Psoas muscle (tissue), 8 donors: ENCODE data around the gene UTY. TPM values are rescaled to one million over a fixed set of nuclear protein-coding genes. Genes with fewer than 3 reads are reported as not detected.

ENCODE experiments used
- ATAC-seq, 4 donors: fragments of 200-7000 bp; cut with Tn5 transposase; one replicate each; pipeline ENCODE4 v1.9.1; 2020; ENCODE audit warnings: moderate library complexity in 3 of 4, mild to moderate bottlenecking in 2 of 4
- DNase-seq, 2 donors: peaks; one replicate each; pipeline ENCODE4 v3.0.0-alpha.2; 2020
- H3K27ac ChIP-seq: fragments of 200-600 bp; one replicate; pipeline ENCODE4 v1.8.0; 2022
- H3K27me3 ChIP-seq, 3 donors: fragments of 200-600 bp in 1 of 3; one replicate each; pipeline versions ENCODE4 v1.6.1 to v1.8.0; 2013 to 2022; ENCODE audit warnings: low read length in 2 of 3, mild to moderate bottlenecking in 2 of 3, moderate library complexity in 1 of 3; ENCODE audit not compliant: insufficient read depth in 3 of 3
- H3K36me3 ChIP-seq, 2 donors: fragments of 200-600 bp in 1 of 2; one replicate each; pipeline versions ENCODE4 v1.6.1 to v1.8.0; 2013 to 2022; ENCODE audit warnings: low read depth in 1 of 2, mild to moderate bottlenecking in 1 of 2, moderate library complexity in 1 of 2; ENCODE audit not compliant: insufficient read depth in 1 of 2
- H3K4me1 ChIP-seq: fragments of 200-600 bp; one replicate; pipeline ENCODE4 v1.8.0; 2022
- H3K4me3 ChIP-seq: fragments of 200-600 bp; one replicate; pipeline ENCODE4 v1.8.0; 2022; ENCODE audit warnings: mild to moderate bottlenecking
- H3K9me3 ChIP-seq: fragments of 200-600 bp; one replicate; pipeline ENCODE4 v1.8.0; 2022
- CTCF ChIP-seq: fragments of 200-600 bp; IDR thresholded peaks from one replicate; pipeline ENCODE4 v1.8.0; 2022; ENCODE audit warnings: antibody characterized with exemption
- WGBS, 3 donors: extraction: QIAGEN DNeasy Blood & Tissue Kit; methylation state at CpG; one replicate each; pipeline versions ENCODE4 v1.1.6 to v1.1.7; 2013; 5-methylcytosine and 5-hydroxymethylcytosine counted together
- intact Hi-C, 2 donors: fragments of 100-400 bp; cut with DNase I; formaldehyde crosslinking; loops; one replicate each; pipeline versions ENCODE4 v1.11.0 to v1.14.2; 2022
- polyA plus RNA-seq, 3 donors: library from polyadenylated mRNA; stranded (reverse); fragments of 200-250 nt; gene quantifications; one replicate each; pipeline ENCODE4 v1.2.3, GENCODE V29; 2013
- total RNA-seq, 4 donors: library from RNA; stranded (reverse); fragmentation: NEBNext Ultra II Directional in 2 of 4; extraction: Animal tissue kit (Norgen Biotek cat#: 25700) in 2 of 4; gene quantifications; one replicate each; pipeline versions ENCODE4 v1.2.1 to v1.2.4, GENCODE V29; 2021 to 2023
- donor health status: healthy with polysubstance abuse.
- donor health status: DM: no; HTN: no; CAD: no; lungs with moderate emphysema.
- donor health status: Bipolar disorder and iron deficiency.
- donor health status: healthy.
- donor health status: DM: yes; HTN: yes; CAD: no.
- donor health status: DM: no; HTN: no; CAD: no.
- donor health status: DM: no; HTN: no; CAD: no.
- donor health status: DM: yes; HTN: yes; CAD: no.

The UTY gene
- total and polyA plus RNA-seq, 7 donors: 1.3 to 4.5 TPM; not detected in 5

DNA sequence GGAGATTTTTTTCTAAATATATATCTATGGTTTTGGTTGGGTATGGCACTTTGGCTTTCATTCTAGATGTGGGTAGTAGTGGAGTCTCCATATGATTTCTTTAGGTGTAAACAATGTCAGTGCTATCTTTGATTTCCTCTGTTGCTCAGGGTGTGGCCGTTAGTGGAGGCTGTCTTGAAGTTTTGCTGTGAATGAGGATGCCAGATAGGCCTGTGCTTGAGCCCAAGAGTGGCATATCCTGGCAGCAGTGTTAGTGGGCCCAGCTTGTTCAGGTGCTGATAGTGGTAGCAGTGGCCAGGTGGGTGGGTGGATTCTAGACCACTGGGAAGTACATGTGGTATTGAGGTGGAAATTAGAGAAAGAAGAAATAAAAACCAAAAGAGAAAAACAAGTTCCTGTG is 8.9 kb upstream of the UTY start:
- Histone ChIP-seq H3K4me3 (no peak overlapping the region), H3K27ac (no peak overlapping the region), H3K9me3 (no peaks in the 10 kb centered on the region), H3K4me1 (no peaks in the 10 kb centered on the region), H3K36me3 (no peaks in the 10 kb centered on the region), H3K27me3 (no peaks in the 10 kb centered on the region)
- no peak for TF ChIP-seq CTCF
- no peak for DNase-seq
- intact Hi-C loops: no loop called here
- 62 to 65% methylated on average over 1 of the region's 1 CpG; no CpG with 5 or more reads in 1 of the 3 donors for WGBS, 3 donors
- no peak for ATAC-seq

- WGBS, 3 donors: 0% methylated on average over 32 to 34 of the region's 34 CpGs; no CpG with 5 or more reads in 1 of the 3 donors
- Histone ChIP-seq H3K27ac (no peak overlapping the region), H3K36me3 (no peaks in the 10 kb centered on the region), H3K27me3 (no peaks in the 10 kb centered on the region), H3K4me1 (no peaks in the 10 kb centered on the region), H3K4me3 (no peak overlapping the region), H3K9me3 (no peaks in the 10 kb centered on the region)
- DNase-seq: no peak
- ATAC-seq: no peak
- TF ChIP-seq CTCF: no peak
- intact Hi-C loops: no loop called here
Observed at GRCh38 chrY:13479121-13479711, 617 bp downstream of the UTY start.

DNA sequence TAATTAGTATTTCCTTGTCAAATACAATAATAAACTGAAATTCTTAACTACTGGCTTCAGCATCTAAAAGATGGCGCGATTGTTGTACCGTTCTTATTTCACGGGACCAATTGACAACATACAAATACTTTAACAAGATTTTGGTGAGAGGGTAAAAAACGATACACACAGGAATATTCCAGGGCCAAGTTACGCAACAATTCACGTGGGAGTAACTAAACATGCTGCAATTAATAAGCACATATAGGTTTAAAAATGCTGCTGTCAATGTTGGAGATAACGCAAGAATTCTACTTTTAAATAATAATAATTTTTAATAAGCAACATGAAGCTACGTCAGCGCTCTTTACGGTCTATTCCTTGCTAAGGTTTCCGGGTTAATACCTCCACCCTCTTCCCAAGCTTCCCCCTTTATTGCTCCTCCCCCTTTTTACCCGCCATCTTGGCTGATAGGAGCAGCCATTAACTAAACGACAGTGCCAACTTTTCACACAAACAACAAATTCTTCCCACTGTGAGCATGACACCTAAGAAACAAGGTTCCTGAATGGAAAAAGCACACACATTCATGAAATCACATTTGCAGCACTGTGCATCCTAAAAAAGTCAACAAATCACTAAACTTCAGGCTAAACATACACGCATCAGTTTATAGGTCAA is 1.6 kb downstream of the UTY start:
- WGBS, 3 donors: 0 to 1% methylated on average over 15 of the region's 15 CpGs; no CpG with 5 or more reads in 1 of the 3 donors
- H3K4me1 ChIP-seq: no peaks in the 10 kb centered on the region
- intact Hi-C loops: no loop called here
- DNase-seq: no peak
- no peaks in the 10 kb centered on the region for H3K36me3 ChIP-seq
- H3K27ac ChIP-seq: no peak overlapping the region
- H3K4me3 ChIP-seq: no peak overlapping the region
- no peak for TF ChIP-seq CTCF
- no peak for ATAC-seq
- no peaks in the 10 kb centered on the region for H3K27me3 ChIP-seq
- H3K9me3 ChIP-seq: no peaks in the 10 kb centered on the region

DNA sequence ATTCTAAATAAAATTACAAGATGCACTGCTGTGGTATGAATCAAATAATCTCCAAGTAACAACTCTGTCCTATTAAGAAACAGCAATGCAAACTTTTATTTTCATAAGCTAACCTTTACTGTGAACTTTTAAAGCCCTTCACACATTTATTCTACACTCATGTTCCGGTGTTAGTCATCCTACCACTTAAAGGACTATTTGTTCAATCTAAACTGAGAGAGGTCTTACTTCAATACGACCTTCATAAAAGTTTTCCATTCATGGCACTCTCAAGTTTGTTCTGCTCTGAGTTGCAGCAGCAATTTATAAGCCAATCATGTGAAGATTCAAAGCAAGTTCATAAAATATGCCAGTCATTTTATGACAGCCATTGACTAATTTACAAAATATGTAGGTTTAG is 4.8 kb downstream of the UTY start:
- Histone ChIP-seq H3K9me3 (no peaks in the 10 kb centered on the region), H3K4me3 (no peak overlapping the region), H3K36me3 (no peaks in the 10 kb centered on the region), H3K27me3 (no peaks in the 10 kb centered on the region), H3K4me1 (no peaks in the 10 kb centered on the region), H3K27ac (no peak overlapping the region)
- no peak for TF ChIP-seq CTCF
- intact Hi-C loops: no loop called here
- ATAC-seq (no peak), DNase-seq (no peak)
- WGBS, 3 donors: 34 to 56% methylated on average over 2 of the region's 2 CpGs; no CpG with 5 or more reads in 1 of the 3 donors
